Stimulated activated naive CD4-positive, alpha-beta T cell treated with Interleukin-2 at 50 U/mL for 16 hours (primary cell): ENCODE measurements around the gene SMTNL2.
A peak's percentile ranks its signal among the peaks of the same experiment; 100 is the strongest.
"Not testable (repeated sequence)": the region's sequence is repeated elsewhere in the genome, so short reads cannot be mapped to it uniquely, and the experiment has no call there.

ENCODE experiments used
- DNase-seq: peaks from one replicate; lab custom pipeline; 2025; lab: John Stamatoyannopoulos, UW

The SMTNL2 gene

DNA sequence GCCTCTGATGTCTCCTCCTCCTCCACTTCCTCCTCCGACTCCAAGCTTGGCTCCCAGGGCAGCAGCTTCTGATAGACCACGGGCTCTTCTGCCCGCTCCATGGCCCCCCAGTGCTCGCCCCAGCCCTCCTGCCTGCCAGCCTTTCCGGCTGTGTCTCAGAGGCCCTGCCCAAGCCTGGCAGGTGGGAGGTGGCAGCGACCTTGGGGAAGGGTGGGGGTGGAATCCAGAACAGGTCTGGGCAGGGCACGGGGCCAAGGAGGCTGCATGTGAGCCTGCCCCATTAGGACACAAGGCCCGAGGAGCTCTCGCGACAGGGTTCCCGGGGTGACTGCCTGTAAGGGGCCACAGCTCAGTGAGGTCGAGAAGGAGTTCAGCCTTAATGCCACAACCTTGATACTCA is 23.9 kb upstream of the SMTNL2 start, which contains the start of gene GGT6:
Gene GGT6, minus strand, starts transcription at position 157 of the 400 bp plus-strand sequence. Its CDS starts 56 bp downstream, at position 101.
- no peak for DNase-seq

DNA sequence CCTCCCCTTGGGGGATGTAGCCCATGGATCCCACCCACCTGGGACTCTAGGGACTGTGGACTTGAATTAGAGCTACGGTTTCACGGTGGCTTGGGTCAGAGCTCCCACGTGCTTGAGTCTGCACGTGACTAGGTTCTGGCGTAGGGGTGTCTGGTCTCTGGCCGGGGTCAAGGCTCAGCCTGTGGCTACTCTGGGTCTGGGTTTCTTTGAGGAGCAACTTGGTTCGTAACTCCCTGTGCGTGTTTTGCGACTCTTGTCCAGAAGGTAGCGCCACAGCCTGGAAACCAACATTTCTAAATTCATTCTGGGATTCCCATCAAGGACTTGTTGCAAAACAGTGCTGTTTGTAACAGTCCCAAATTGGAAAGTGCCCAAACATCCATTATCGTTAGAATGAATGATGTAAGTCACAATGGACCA is 23.5 kb upstream of the SMTNL2 start:
- no peak for DNase-seq

GRCh38 chr17:4562015-4562969 is 22.0 kb upstream of the SMTNL2 start:
- DNase-seq, result no peak

DNA sequence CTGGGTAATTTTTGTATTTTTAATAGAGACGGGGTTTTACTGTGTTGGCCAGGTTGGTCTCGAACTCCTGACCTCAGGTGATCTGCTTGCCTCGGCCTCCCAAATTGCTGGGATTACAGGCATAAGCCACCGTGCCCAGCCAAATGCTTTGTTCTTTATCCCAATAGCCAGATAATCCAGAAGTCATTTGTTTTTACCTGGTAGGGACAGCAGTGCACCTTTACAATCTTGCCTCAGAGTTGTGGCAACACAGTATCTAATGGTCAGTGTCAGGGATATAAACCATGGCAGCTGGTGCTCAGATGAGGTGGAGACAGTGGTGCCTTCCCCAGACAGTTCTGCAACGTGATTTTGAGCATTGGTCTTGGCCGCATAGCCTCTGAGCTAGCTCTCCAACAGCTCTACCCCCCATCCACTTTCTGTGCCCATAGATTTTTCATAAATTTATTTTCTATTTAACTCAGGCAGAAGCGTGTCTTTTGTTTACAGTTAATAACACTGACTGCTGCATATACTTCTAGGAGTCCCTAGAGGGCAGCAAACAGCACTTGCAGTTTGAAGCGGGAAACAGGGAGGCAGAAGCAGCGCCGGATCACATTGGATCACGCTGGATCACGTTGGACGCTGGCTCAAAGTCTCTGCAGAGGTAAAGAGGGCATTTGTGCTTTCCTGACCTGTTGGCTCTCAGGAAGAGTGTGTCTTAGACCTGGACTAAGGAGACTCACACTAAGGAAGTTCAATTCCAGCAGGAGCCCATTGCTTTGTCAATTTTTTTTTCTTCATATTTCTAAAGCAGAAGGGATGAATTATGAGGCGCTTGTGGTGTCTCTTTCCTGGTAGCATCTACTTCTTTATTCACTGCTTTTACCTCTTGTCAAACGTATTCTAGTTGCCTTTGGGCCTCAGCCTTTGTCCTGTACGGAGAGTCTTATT is 18.9 kb upstream of the SMTNL2 start:
- DNase-seq, result peak; percentile 52

- peak; percentile 29 for DNase-seq
These were observed 17.5 kb upstream of the SMTNL2 start for GRCh38 chr17:4566785-4567184.

DNA sequence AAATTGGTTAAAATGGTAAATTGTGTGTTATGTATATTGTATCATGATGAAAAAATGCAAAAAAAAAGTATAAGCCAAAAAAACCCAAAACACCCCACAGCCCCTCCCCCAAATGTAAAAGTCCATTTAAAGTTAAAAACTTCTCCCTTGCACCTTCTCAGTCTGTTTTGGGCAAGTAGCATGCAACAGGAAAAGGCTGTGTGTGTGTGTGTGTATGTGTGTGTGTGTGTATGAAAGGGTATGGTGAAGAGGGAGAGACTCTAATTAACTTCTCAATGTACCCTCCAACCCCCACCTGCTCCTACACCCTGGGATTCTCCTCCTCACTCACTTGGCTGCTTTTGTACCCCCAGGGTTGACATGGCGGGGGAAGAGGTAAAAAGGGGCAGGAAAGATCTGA is 14.7 kb upstream of the SMTNL2 start:
- no peak for DNase-seq

- no peak for DNase-seq
These were observed 12.2 kb upstream of the SMTNL2 start for GRCh38 chr17:4572131-4572530.

DNA sequence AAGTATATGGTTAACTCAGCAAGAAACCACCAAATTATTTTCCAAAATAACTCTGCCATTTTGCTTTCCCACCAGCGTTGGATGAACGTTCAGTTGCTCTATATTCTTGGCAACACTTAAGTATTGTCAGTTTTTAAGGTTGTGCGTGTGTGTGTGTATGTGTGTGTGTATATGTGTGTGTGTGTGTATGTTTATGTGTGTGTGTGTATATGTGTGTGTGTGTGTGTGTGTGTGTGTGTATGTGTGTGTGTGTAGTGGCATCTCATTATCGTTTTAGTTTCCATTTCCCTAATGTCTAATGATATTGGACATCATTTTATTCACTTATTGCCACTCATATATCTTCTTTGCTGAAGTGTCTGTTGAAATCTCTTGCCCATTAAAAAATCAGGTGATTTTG is 11.2 kb upstream of the SMTNL2 start:
- no peak for DNase-seq

DNA sequence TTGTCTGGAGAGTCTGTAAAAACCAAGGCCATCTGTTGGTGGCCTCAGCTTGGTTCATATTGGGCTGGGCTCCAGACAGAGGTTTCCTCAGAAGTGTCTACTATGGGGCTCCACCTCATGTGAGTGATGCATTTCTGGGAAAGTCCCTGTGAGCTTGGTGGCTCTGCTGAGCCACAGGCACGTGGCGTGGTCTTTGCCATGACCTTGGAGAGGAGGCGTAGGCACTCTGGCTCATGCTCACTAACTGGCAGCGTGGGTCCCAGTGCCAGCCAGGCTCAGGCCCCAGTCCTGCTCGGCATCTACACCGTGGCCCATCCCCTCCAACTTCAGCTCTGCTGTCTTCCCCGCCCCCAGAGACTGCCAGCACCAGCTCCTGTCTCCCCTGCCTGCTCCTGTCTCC is 10.7 kb upstream of the SMTNL2 start:
- DNase-seq, result peak; percentile 80

- no peak for DNase-seq
These were observed 9.8 kb upstream of the SMTNL2 start for GRCh38 chr17:4574448-4575045.

DNA sequence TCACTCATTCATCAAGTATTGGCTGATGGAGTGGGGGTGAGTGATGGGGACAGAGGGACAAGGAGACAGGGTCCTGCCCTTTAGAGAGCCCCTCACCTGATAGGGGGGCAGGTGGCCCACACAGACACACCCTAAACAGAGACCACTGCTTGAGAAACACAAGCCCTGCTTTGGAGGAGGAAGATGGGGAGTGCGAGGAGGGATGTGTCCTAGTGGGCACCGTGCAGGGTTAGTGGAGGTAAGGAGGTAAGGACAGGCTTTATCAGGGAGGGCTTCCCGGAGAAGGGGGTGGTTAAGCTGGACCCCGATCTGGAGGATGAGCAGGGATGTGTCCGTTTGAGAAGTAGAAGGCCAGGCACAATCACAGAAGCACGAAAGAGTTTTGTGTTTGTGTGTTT is 8.2 kb upstream of the SMTNL2 start:
- no peak for DNase-seq

GRCh38 chr17:4576729-4577322 is 7.5 kb upstream of the SMTNL2 start:
- DNase-seq, result no peak

DNA sequence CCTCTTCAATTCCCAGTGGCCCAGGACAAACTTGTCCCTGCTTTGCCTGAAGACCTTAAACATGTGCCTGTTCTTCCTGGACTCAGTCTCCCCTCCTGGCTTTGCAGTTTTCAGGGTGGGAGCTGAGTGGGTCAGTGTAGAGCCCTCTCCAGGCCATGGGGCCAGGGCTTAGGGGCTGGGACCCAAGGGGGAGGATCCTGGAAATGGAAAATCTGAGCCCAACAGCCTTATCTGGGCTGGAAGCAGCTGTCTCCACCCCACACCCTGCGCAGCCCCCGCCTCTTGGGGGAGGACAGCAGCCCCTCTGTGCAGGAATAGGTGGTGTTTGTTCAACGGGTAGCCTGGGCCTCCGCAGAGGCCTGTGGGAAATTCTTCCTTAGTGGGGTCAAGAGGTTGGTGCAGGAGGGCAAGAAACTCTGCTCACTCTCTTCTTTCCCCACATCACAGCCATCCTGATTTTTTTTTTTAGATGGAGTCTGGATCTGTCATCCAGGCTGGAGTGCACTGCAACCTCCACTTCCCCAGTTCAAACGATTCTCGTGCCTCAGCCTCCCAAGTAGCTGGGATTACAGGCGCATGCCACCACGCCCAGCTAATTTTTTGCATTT is 6.8 kb upstream of the SMTNL2 start:
- DNase-seq, result no peak

GRCh38 chr17:4578349-4578748 is 6.0 kb upstream of the SMTNL2 start:
- DNase-seq, result not testable (repeated sequence)

GRCh38 chr17:4579678-4580077 is 4.7 kb upstream of the SMTNL2 start:
- DNase-seq, result no peak

DNA sequence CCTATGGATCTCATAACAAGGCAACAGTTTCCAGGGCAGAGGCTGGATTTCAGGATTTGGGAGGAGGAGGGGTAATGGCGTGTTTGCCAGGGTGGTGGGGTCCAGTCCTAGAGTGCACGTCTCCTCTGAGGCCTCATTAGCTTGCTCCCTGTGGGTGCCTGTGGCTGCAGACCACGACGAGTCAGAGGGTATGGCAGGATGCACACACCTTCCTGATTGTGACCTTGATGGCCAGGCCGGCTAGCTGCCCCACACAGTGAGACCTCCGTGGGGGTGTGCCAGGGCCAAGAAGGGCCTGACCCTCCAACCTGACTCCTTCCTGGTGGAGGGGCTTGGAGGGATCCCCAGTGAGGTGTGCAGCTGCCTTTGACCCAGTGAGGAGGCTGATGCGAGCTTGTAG is 4.0 kb upstream of the SMTNL2 start:
- no peak for DNase-seq

- DNase-seq, result no peak
These were observed 2.2 kb upstream of the SMTNL2 start for GRCh38 chr17:4582101-4582501.

GRCh38 chr17:4582691-4583090 is 1.6 kb upstream of the SMTNL2 start:
- DNase-seq, result no peak

GRCh38 chr17:4583206-4583605 is 1.1 kb upstream of the SMTNL2 start:
- no peak for DNase-seq

DNA sequence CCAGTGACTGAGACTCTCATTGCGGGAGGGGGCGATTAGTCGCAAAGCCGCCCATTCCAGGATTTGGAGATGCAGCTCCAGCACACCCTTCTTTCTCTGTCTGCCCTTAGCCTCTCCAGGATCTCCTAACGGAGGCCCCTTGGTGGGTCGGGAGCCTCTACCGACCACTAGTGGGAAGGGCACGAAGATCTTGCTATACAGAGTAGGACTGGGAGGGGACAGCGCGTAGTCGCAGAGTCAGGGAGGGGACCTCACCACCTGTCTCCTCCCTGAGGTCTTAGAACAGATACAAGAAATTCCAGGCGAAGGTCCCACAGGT is 588 bp upstream of the SMTNL2 start:
- DNase-seq, result no peak

DNA sequence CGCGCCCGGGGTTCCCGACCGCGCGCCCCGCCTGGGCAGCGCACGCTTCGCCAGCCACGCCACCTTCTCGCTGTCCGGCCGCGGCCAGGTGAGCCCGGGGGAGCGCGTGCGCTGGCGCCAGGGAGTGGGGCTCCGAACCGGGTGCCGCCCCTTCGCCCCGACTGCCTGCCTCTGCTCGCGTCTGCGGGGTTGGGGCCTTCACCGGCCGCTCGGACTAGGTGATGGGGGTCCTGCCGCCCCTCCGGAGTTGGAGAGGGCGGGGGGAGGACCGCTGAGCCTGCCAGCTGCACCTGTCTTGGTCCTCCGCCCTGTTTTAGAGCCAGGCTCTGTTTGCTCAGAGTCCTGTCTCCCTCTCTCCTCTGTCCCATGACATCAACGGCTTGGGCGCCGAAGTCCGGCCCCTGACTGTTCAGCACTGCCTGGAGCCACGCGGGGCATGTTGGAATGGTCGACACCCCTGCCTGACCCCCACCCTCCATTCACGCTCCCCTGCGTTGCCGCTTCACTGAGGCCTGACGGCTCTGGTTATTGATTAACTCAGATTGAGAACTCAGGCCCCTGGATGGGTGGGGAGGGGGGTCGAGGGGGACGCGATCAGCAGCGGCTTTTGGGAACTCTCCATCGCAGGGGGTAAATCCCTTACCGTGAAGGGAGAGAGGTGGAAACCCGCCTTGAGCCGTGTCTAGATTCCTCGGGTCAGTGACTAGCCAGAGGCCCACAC is 748 bp downstream of the SMTNL2 start:
- DNase-seq, result no peak
